ENCODE measurements around the gene MYL12A.
"Not testable (repeated sequence)": the region's sequence is repeated elsewhere in the genome, so short reads cannot be mapped to it uniquely, and the experiment has no call there.

MYL12A gene

GRCh38 chr18:3255611-3256165, 8.1 kb downstream of the MYL12A start:
- no peak for DNase-seq (ENCODE audit: low read depth)

GRCh38 chr18:3256693-3257626, 9.4 kb downstream of the MYL12A start:
- DNase-seq (ENCODE audit: low read depth) = no peak

GRCh38 chr18:3257627-3258120, 10.1 kb downstream of the MYL12A start:
- no peak for DNase-seq (ENCODE audit: low read depth)

GRCh38 chr18:3260995-3261372, 13.4 kb downstream of the MYL12A start:
- DNase-seq (ENCODE audit: low read depth) = no peak

GRCh38 chr18:3261373-3262233, 14.0 kb downstream of the MYL12A start, which contains the start of gene MYL12B:
Gene MYL12B, plus strand, starts transcription at chr18:3262133. Its CDS starts 10,766 bp downstream, at chr18:3272899.
- no peak for DNase-seq (ENCODE audit: low read depth)

- DNase-seq (ENCODE audit: low read depth) = no peak
These were observed 14.9 kb downstream of the MYL12A start for GRCh38 chr18:3262234-3263131.

- DNase-seq (ENCODE audit: low read depth) = no peak
These were observed 15.6 kb downstream of the MYL12A start for GRCh38 chr18:3263132-3263700.

- no peak for DNase-seq (ENCODE audit: low read depth)
These were observed 16.8 kb downstream of the MYL12A start for GRCh38 chr18:3264362-3264761.

- no peak for DNase-seq (ENCODE audit: low read depth)
These were observed 18.0 kb downstream of the MYL12A start for GRCh38 chr18:3265564-3266033.

- DNase-seq (ENCODE audit: low read depth) = no peak
These were observed 18.5 kb downstream of the MYL12A start for GRCh38 chr18:3266062-3266608.

- no peak for DNase-seq (ENCODE audit: low read depth)
These were observed 20.7 kb downstream of the MYL12A start for GRCh38 chr18:3268306-3268705.

- no peak for DNase-seq (ENCODE audit: low read depth)
These were observed 21.8 kb downstream of the MYL12A start for GRCh38 chr18:3269241-3269913.

GRCh38 chr18:3269914-3270299, 22.3 kb downstream of the MYL12A start:
- no peak for DNase-seq (ENCODE audit: low read depth)

- DNase-seq (ENCODE audit: low read depth) = no peak
These were observed 25.4 kb downstream of the MYL12A start for GRCh38 chr18:3273042-3273441.

GRCh38 chr18:3277643-3278213, 30.1 kb downstream of the MYL12A start:
- not testable (repeated sequence) for DNase-seq (ENCODE audit: low read depth)

GRCh38 chr18:3279201-3280185, 31.9 kb downstream of the MYL12A start:
- no peak for DNase-seq (ENCODE audit: low read depth)

- DNase-seq (ENCODE audit: low read depth) = no peak
These were observed 34.1 kb downstream of the MYL12A start for GRCh38 chr18:3281456-3282400.
